Fibroblast of lung (primary cell): ENCODE results near the gene TLE5. TPM values are rescaled to one million over a fixed set of nuclear protein-coding genes. Genes with fewer than 3 reads are reported as not detected.

ENCODE experiments used
- DNase-seq, 2 donors: peaks; one replicate each; pipeline versions ENCODE4 v3.0.0 to v3.0.0-alpha.2; 2010; ENCODE audit warnings: low read depth in 2 of 2
- H2AFZ ChIP-seq: 2 replicates; pipeline ENCODE4 v1.5.1; 2012; ENCODE audit warnings: low read length, control low read depth, inconsistent platforms
- H3K27ac ChIP-seq: 2 replicates; pipeline ENCODE4 v1.5.1; 2011; ENCODE audit warnings: low read length, control low read depth; ENCODE audit not compliant: insufficient read depth
- H3K27me3 ChIP-seq: 2 replicates; pipeline ENCODE4 v1.5.1; 2011; ENCODE audit warnings: mild to moderate bottlenecking, low read length; ENCODE audit not compliant: control insufficient read depth, insufficient read depth
- H3K36me3 ChIP-seq: 2 replicates; pipeline ENCODE4 v1.5.1; 2011; ENCODE audit warnings: low read length; ENCODE audit not compliant: control insufficient read depth, insufficient read depth
- H3K4me1 ChIP-seq: 2 replicates; pipeline ENCODE4 v1.5.1; 2011; ENCODE audit warnings: low read length; ENCODE audit not compliant: control insufficient read depth, insufficient read depth; ENCODE audit errors: extremely low read depth
- H3K4me2 ChIP-seq: 2 replicates; pipeline ENCODE4 v1.5.1; 2011; ENCODE audit warnings: low read length, control low read depth; ENCODE audit not compliant: insufficient read depth; ENCODE audit errors: extremely low read depth
- H3K4me3 ChIP-seq, 4 experiments: fragments of 200-600 bp in 1 of 4; sonication (generic) in 1 of 4; replicated peaks in 1 of 4; 2 replicates each; pipeline ENCODE4 v1.5.1; 2011 to 2016; ENCODE audit warnings: low read length in 4 of 4, low read depth in 3 of 4, mild to moderate bottlenecking in 3 of 4, control low read depth in 2 of 4, inconsistent platforms in 1 of 4, mixed read lengths in 1 of 4; ENCODE audit not compliant: insufficient read depth in 1 of 4; ENCODE audit errors: control extremely low read depth in 1 of 4
- H3K79me2 ChIP-seq: 2 replicates; pipeline ENCODE4 v1.5.1; 2012; ENCODE audit warnings: mild to moderate bottlenecking, low read length, inconsistent platforms; ENCODE audit not compliant: control insufficient read depth, insufficient read depth
- H3K9ac ChIP-seq: 2 replicates; pipeline ENCODE4 v1.5.1; 2011; ENCODE audit warnings: mild to moderate bottlenecking, low read length, control low read depth; ENCODE audit not compliant: insufficient read depth
- H3K9me3 ChIP-seq: 2 replicates; pipeline ENCODE4 v1.5.1; 2012; ENCODE audit warnings: low read depth, low read length; ENCODE audit not compliant: control insufficient read depth, insufficient read depth
- H4K20me1 ChIP-seq: 2 replicates; pipeline ENCODE4 v1.5.1; 2011; ENCODE audit warnings: low read length; ENCODE audit not compliant: control insufficient read depth, insufficient read depth; ENCODE audit errors: extremely low read depth
- EZH2 ChIP-seq: IDR thresholded peaks from 2 replicates; pipeline ENCODE4 v1.5.1; 2012; ENCODE audit warnings: low read length, control low read depth, mild to moderate bottlenecking; ENCODE audit errors: missing control alignments
- polyA plus RNA-seq, 2 donors: library from polyadenylated mRNA; depleted of rRNA in 1 of 2; stranded (reverse) in 1 of 2; unstranded in 1 of 2; fragments of >200 nt; gene quantifications; 2 replicates each; pipeline ENCODE4 v1.2.1, GENCODE V29; 2011 to 2012; ENCODE audit warnings: missing spikeins in 1 of 2
- total RNA-seq: library from RNA; depleted of rRNA; stranded (reverse); fragments of >200 nt; gene quantifications from 2 replicates; pipeline ENCODE4 v1.2.1, GENCODE V29; 2014
- TF ChIP-seq, protein P1 (sequence below), 2 donors: IDR thresholded peaks in 1 of 2; conservative IDR thresholded peaks in 1 of 2; 1 replicate in 1 of 2; 2 replicates in 1 of 2; pipeline ENCODE4 v1.5.1; 2011 to 2012; ENCODE audit warnings: low read length in 2 of 2, control low read depth in 1 of 2, inconsistent platforms in 1 of 2, low read depth in 1 of 2, mild to moderate bottlenecking in 1 of 2

Gene TLE5
- total and polyA plus RNA-seq, 2 donors (not counting 1 experiment from before 2014, with no cell fraction given): 173 to 319 TPM

DNA sequence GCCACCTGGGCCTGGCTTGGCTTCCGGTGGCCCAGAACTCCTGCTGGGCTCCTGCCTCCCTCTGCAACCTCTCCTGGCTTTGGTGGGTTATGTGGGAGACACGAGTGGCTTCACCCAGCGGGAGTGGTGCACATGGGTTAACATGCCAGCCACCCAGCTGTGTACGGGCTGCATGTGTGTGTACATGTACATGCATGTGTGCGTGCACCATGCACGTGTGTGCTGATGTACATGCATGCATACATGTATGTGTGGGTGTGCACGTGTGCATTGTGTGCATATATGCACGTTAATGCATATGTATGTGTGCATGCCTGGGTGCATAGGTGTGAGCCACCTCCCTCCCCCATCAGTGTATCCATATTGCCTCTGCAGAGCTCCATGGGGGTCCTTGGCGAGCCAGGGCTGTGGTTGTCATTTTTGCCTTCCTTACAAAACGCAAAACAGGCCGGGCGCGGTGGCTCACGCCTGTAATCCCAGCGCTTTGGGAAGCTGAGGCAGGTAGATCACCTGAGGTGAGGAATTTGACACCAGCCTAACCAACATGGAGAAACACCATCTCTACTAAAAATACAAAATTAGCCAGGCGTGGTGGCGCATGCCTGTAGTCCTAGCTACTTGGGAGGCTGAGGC is 44.3 kb upstream of the TLE5 start:
- Histone ChIP-seq H3K27ac (no peak overlapping the region), H3K36me3 (peaks cover 4% of the 10 kb centered on the region), H4K20me1 (no peaks in the 10 kb centered on the region), H3K9me3 (no peaks in the 10 kb centered on the region), H3K4me2 (no peak overlapping the region), H3K4me3 (no peak overlapping the region), H3K9ac (no peak overlapping the region), H2AFZ (no peak overlapping the region), H3K79me2 (peaks cover 77% of the 10 kb centered on the region), H3K27me3 (no peaks in the 10 kb centered on the region), H3K4me1 (no peaks in the 10 kb centered on the region)
- DNase-seq: no peak
- TF ChIP-seq, protein P1, sequence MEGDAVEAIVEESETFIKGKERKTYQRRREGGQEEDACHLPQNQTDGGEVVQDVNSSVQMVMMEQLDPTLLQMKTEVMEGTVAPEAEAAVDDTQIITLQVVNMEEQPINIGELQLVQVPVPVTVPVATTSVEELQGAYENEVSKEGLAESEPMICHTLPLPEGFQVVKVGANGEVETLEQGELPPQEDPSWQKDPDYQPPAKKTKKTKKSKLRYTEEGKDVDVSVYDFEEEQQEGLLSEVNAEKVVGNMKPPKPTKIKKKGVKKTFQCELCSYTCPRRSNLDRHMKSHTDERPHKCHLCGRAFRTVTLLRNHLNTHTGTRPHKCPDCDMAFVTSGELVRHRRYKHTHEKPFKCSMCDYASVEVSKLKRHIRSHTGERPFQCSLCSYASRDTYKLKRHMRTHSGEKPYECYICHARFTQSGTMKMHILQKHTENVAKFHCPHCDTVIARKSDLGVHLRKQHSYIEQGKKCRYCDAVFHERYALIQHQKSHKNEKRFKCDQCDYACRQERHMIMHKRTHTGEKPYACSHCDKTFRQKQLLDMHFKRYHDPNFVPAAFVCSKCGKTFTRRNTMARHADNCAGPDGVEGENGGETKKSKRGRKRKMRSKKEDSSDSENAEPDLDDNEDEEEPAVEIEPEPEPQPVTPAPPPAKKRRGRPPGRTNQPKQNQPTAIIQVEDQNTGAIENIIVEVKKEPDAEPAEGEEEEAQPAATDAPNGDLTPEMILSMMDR (conservative IDR thresholded peaks at IDR 0.05 in 1 of 2, IDR thresholded peaks at IDR 0.05 in 1 of 2; ENCODE audit: low read depth in 1 of 2, low read length in 2 of 2): no peak
- TF ChIP-seq EZH2: no peak

DNA sequence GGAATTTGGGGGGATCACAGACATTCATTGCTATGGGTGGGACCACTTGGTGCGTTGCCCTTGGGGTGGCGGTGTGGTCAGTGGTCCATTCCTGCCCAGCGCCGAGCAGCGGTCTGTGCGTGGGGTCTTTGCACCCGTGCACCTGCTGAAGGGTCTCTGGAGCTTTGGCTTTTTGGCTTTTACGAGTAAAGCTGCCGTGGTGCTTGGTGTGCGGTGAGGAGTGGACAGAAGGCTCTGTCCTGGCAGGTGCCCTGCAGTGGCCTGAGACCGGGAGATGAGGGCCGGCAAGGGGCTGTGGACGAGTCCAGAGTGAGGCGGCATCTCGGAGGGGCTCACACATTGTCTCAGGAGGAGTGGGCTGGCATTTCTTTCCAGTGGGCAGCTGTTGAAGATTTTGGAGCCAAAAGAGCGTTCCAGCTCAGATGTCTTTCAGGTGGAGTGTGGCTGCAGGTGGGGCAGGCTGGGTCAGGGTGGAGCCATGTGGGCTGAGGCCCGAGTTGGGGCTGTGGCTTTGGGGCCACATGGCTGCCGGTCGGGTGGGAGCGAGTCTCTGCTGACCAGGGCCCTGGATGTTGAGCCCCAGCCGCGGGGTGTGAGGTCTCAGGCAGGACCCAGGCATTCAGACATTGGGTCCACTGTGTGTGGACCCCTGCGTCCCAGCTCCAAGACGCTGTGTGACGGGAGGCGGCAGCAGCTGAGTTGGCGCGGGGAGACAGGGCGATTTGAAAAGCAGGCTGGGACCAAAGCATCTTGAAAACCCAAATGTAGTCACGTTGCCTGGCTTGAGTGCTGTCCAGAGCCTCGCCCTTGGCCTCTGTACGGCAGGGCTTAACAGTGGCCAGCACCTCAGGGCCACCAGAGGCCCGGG is 43.6 kb upstream of the TLE5 start:
- Histone ChIP-seq H3K79me2 (peaks cover 79% of the 10 kb centered on the region), H3K4me1 (no peaks in the 10 kb centered on the region), H4K20me1 (no peaks in the 10 kb centered on the region), H3K27ac (no peak overlapping the region), H3K9me3 (no peaks in the 10 kb centered on the region), H2AFZ (no peak overlapping the region), H3K27me3 (no peaks in the 10 kb centered on the region), H3K4me3 (no peak overlapping the region), H3K4me2 (no peak overlapping the region), H3K9ac (no peak overlapping the region), H3K36me3 (no peaks in the 10 kb centered on the region)
- no peak for DNase-seq
- TF ChIP-seq EZH2: no peak
- TF ChIP-seq, protein P1 (conservative IDR thresholded peaks at IDR 0.05 in 1 of 2, IDR thresholded peaks at IDR 0.05 in 1 of 2; ENCODE audit: low read depth in 1 of 2, low read length in 2 of 2): no peak

DNA sequence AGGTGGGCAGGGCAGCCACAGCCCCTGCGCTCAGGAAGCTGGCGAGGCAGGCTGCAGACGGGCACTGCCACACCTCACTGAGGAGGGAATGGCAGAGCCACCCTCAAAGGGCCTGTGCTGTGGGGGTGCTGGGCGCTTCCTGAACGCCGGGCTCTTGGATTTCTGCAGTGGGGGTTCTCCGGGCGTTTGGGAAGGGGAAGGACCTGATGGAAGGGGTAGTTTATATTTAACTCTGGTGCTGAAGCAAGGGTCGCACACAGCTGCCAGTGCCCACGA is 42.4 kb upstream of the TLE5 start:
- DNase-seq: no peak
- no peak overlapping the region for H3K27ac ChIP-seq
- H3K4me3 ChIP-seq: no peak overlapping the region
- TF ChIP-seq EZH2: no peak
- TF ChIP-seq, protein P1 (conservative IDR thresholded peaks at IDR 0.05 in 1 of 2, IDR thresholded peaks at IDR 0.05 in 1 of 2; ENCODE audit: low read depth in 1 of 2, low read length in 2 of 2): no peak
- no peak overlapping the region for H3K9ac ChIP-seq
- H3K36me3 ChIP-seq: no peaks in the 10 kb centered on the region
- no peaks in the 10 kb centered on the region for H3K9me3 ChIP-seq
- H3K27me3 ChIP-seq: no peaks in the 10 kb centered on the region
- no peak overlapping the region for H2AFZ ChIP-seq
- no peaks in the 10 kb centered on the region for H3K4me1 ChIP-seq
- H3K4me2 ChIP-seq: no peak overlapping the region
- H4K20me1 ChIP-seq: no peaks in the 10 kb centered on the region
- H3K79me2 ChIP-seq: peaks cover 86% of the 10 kb centered on the region
